Smooth muscle cell of the brain vasculature (primary cell): ENCODE results near the gene SLC1A2.

ENCODE experiments used
- DNase-seq: peaks from one replicate; pipeline ENCODE4 v3.0.0-alpha.2; 2012; ENCODE audit warnings: low read depth, low spot score

The SLC1A2 gene

DNA sequence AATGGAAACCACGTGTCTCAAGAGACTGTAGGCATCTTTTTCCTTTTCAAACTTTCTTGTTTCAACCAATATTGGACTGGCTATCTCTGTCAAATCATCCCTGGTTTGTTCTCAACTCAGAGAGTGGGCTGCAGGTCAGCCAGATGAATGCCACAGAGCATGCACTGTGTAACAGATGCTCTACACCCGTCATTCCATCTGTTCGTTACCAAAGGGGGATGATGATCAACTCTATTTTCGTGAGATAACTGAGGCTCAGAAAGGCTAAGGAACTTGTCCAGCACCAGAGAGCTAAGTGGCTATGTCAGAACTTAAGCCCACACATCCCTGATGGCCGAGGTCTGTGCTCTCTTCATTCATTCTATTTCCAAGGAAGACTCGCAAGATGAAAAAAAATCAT is 42.1 kb downstream of the SLC1A2 start:
- DNase-seq = no peak

GRCh38 chr11:35376613-35377012 is 42.7 kb downstream of the SLC1A2 start:
- no peak for DNase-seq

DNA sequence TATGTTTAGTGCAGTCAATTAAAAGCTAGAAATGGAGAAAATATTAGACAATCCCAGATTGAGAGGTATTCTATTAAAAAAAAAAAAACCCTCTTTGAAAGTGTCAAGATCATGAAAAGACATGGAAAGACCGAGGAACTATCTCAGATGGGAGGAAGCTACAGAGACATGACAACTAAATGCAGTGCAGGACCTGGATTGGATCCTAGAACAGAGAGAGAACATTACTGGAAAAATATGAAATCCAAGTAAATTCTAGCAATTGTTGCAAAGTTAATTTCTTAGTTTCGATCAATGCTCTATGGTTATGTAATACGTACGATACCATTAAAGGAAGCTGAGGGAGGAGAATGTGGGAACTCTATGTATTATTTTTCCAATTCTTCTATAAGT is 43.2 kb downstream of the SLC1A2 start:
- no peak for DNase-seq

DNA sequence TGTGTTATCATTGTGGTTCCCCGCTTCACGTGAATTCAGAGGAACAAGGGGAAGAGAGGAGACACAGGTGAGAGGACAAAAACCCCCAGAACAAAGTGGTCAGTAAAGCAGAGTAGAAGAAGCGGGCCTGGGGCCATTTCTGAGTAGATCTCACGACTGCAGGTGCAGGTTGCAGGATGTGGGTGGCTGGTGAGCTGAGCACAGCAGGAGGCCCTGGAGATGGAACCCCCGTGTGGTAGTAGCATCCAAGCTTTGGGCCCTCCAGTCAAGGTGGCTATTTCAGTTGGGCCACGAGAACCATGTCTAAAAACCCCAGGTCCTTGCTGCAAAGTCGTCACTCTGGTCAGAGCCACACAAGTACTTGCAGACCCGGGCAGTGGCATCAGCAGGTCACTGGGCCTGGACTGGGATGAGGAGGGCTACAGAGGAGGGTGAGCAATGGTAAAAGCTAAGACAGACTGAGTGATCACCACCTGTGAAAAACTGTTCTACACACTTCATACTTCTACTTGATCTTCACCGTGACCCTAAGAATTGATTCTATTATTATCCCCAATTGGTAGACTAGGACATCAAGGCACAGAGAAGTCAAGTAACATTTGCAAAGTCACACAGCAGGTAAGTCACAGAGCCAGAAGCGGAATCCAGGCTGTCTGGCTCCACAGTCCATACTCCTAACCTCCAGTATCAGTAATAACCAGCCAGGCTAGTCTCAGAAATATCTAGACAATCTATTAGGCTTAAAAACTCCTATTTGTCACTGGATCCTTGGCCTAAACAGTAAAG is 43.8 kb downstream of the SLC1A2 start:
- no peak for DNase-seq

DNA sequence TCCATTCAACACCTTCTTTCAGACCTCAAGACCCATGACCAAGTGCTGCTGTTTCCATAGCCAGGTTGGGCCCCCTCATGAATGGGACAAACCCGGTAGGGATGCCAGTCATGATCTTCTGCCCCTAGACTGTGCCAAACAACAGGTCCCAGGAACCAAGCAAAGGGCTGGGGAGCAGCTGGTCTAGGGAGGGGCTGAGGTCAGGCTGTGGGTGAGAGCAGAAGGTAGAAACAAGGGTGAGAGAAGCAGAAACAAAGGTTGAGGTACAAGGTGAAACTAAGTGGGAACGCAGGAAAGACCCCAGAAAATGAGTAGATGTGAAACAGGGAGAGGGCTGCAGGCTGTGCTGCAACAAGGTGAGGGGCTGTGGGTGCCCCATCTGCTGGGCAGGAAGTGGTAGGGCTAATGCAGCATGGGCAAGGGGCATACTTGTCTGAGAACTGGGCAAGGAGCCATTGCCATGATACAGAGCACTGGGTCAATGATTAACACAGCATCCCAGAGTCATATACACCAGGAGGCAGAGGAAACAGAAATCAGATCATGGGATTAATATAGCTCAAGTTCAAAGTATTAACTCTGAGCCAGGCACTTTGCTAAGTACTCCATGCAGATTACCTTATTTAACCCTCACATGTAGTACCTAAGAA is 45.9 kb downstream of the SLC1A2 start:
- DNase-seq = no peak

- DNase-seq = no peak
Measured at GRCh38 chr11:35372565-35373283, 46.6 kb downstream of the SLC1A2 start.

GRCh38 chr11:35367491-35367890 is 51.9 kb downstream of the SLC1A2 start:
- DNase-seq = peak; percentile 37

GRCh38 chr11:35366798-35367197 is 52.6 kb downstream of the SLC1A2 start:
- no peak for DNase-seq

GRCh38 chr11:35365961-35366360 is 53.4 kb downstream of the SLC1A2 start:
- DNase-seq = no peak

- no peak for DNase-seq
Measured at GRCh38 chr11:35365395-35365794, 54.0 kb downstream of the SLC1A2 start.

- peak; percentile 66 for DNase-seq
Measured at GRCh38 chr11:35363854-35364780, 55.2 kb downstream of the SLC1A2 start.

DNA sequence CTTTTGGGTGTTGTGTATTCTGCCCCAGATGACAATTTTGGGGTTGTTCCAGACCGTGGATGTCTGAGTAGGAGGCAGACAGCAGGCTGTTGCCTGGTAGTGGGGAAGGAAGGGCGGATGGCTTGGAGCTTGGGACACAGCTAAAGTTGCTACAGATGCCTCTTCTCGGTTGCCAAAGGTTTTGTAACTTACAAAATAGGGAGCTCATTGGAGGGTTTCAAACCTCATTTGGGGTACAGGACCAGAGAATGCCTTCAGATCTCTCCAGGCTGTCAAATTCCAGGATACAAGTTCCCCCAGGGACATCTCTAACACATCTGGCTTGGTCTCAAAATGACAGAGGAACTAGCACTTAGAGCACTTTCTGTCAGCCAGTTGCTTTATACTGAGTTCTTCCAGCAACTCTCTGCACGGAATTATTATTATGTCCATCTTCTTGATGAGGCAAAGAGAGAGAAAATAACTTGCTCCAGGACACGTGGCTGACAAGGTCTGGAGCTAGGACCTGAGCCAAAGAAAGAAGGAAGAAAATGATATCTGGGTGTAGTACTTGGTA is 56.0 kb downstream of the SLC1A2 start:
- no peak for DNase-seq

- no peak for DNase-seq
Measured at GRCh38 chr11:35362521-35362980, 56.8 kb downstream of the SLC1A2 start.

- no peak for DNase-seq
Measured at GRCh38 chr11:35360055-35360530, 59.3 kb downstream of the SLC1A2 start.

DNA sequence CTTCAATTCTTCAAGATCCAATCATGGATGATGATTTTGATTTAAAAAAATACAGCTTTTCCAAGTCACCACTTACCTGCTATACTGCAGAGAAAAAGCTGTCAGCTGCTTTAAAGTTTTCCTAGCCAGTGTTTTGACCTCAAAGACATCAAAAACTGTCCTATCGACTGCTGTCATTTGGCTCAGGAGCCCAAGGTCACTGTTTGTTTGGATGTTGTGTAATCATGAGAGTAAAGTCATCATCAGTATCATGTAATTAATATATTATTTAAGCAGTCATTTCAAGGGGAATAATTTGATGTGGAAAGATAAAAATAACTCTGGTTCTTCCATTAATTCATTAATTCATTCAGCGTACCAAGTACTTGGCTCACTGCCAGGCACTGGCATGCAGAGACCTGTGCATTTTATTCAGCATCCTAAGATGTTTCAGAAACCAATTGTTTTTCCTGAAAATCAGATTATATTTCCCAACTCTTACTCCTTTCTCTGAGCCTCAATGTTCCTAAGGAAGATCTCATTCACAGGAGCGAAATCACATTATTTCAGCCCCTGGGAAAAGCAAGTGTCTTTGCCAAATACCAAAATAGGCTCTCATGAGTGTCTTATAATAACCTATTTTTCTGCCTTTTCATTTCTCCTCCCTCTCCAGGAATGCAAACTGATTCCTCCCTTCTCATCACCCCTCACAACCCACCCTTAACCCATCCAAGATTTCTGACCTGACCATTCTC is 59.9 kb downstream of the SLC1A2 start:
- no peak for DNase-seq

GRCh38 chr11:35358391-35358790 is 61.0 kb downstream of the SLC1A2 start:
- no peak for DNase-seq

DNA sequence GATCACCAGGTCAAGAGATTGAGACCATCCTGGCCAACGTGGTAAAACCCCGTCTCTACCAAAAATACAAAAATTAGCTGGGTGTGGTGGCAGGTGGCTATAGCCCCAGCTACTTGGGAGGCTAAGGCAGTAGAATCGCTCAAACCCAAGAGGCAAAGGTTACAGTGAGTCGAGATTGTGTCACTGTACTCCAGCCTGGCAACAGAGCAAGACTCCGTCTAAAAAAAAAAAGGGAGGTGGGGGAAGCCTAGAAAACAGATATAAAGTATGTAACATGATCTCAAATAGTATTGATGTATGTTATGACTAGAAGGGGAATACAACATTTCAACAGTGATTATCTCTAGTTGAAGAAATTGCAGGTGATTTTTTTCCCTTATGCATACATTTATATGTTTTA is 61.4 kb downstream of the SLC1A2 start:
- no peak for DNase-seq

- no peak for DNase-seq
Measured at GRCh38 chr11:35355102-35355749, 64.1 kb downstream of the SLC1A2 start.

- no peak for DNase-seq
Measured at GRCh38 chr11:35354644-35355043, 64.7 kb downstream of the SLC1A2 start.
